GM12872 (cell line): ENCODE data around the gene CTRB1.

Experiments
- CTCF ChIP-seq: IDR thresholded peaks from 3 replicates; pipeline ENCODE4 v1.5.1; 2011; ENCODE audit warnings: low read depth, mild to moderate bottlenecking, low read length, moderate library complexity; ENCODE audit not compliant: insufficient read depth

CTRB1 gene

DNA sequence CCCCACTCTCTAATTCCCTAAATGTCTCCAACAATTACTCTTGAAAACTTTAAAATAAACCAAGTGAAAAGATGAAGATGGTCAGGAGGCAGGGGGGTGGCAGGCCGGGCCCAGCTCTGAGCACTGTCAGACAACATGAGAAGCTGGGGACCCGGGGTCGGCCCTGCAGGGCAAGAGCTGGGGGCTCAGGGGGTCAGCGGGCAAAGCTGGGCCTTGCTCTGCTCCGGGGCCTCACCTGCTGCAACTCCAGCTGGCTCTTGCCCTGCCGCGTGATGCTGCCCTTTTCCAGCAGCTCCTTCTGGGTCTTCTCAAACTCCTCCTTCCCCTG, 14.8 kb downstream of the CTRB1 start:
- no peak for TF ChIP-seq CTCF

DNA sequence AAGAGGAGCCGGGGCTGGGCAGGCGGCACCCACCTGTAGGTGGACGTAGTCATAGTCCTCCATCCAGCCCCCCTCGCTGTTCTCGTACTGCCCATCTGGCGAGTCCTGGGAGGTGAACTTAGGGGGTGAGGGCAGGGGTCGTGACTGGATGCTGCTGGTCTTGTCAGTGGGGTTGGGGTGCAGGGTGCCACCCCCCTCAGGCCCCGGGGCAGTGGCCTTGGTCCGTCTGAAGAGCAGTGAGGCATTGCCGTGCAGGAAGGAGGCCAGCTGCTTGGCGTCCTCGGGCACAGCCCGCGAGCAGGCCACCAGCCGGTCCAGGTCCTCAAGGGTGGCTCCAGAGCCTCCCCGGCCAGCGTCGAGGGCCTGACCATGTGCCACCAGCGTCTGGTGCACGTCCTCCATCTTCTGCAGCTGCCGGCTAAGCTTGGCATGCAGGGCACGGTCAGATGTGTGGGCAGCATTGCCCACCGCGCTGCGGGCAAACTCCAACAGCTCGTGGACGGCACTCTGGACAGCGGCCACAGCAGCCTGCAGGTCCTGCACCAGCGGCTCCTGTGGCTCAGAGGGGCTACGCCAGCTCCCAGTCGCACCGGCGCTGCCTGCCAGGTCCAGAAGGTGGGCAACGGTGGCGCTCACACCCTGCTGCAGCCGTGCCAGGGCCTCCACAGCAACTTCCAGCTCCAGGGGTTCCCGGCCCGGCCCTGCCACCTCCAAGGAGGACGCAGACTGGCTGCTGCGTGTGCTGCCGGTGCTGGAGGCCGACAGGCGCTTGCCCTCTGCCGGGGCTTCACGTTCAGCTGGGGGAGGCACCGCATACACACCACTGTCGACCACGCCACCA, 16.3 kb downstream of the CTRB1 start:
- TF ChIP-seq CTCF = no peak

GRCh38 chr16:75235721-75236193, 17.0 kb downstream of the CTRB1 start:
- TF ChIP-seq CTCF = no peak

DNA sequence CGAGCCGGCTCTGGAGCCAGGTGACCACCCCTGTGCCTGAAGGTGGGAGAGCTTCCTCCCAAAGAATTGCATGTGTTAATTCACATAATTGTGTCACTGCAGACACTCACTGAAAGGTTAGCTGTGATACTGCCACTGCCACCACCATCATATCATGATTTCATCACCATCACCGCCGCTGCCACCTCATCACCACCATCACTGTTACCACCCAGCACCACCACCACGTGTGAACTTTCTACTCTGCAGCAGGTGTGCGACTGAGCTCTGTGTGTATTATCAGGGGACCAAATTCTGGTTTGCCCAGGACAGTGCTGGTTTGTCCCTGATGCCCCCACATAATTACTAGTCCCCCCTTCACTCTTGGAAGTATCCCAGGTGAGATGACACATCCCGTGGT, 17.4 kb downstream of the CTRB1 start:
- no peak for TF ChIP-seq CTCF

DNA sequence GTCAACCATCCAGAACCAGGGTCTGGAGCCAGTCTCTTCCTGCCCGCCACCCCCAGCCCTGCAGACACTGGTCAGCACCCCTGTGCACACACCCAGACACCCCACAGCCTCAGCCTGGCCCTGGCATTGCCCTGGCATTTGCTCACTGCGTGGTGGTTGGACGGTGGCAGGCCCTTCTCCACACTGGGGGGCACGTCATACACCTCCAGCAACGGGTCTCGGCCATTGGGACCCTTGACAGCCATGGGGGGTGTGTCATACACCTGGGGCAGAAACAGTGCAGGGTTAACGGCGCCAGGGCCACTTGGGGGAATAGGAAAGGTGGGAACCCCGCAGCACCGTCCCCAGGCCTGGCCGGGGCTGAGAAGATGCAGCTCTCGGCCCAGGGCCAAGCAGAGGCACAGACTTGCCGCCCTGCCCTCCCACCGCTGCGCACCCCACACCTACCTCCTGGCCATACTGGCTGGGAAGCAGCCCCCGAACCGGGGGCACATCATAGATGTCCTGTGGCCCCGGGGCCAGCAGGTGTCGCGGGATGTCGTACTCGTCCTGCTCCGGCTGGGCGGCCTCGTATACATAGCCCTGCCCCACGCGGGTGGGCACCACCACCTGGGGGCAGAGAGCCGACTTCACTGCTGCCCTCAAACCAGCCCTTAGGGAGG, 18.1 kb downstream of the CTRB1 start:
- no peak for TF ChIP-seq CTCF

DNA sequence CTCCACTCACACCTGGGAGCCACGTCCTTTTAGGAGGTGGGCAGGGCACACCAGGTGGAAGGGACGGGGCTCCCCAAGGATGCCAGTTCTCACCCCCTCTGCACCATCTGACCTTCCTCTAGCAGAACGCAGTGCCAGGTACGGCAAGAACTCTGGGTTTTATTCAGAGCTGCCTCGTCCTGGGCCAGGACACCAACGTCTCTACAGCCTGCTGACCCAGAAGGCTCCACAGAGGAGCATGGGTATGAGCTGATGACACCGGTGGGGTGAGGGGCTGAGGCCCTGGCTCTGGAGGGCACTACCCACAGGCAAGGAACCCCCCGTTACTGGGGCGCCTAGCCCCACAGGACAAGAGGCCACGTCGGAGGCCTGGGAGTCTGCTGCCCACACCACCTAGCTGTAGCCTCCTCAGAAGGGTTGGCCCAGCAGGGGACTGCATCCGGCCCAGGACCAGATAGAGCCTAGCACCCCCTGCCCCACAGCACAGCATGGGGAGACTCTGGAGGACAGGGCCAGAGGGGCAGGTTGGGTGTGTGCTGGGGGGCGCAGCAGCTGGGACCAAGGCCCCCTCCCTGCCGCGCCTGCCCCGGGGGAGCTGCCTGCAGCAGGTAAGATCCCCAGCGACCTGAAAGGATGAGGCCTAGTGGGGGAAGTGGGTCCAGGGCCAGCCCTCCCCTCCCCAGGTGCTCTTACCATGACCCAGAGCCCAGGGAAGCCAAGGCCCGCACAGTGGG, 18.8 kb downstream of the CTRB1 start:
- no peak for TF ChIP-seq CTCF

DNA sequence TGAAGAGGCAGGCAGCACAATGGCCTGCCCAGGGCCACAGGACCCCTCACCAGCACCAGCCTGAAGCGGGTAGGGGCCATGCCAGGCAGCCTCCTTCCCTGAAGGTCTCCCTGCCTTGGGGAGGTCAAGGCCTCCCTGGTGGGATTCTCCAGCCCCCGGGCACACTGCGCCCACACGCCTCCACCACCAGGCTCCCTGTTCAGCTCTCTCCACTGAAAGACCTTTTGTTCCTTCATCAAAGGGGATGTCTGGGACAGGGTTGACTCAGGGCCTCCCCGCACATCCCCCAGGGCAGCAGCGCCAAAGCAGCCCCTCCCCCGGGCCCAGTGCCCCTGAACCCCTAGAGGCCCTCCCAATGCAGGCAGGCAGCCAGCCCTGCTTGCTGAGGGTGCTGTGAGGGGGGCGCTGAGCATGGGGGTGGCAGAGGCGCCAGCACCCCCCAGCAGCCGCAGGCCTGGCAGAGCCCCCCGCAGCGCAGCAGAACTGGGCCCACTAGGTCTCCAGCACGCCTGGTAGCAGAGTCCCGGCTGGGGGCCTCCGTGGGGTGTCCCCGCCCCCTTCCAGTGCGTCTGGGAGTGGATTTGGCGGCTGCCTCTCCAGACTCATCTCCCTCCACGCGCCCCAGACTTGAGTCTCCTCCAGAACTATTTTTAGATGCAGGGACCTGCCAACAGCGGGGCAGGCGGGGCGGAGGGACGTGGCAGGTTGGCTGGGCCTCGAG, 19.5 kb downstream of the CTRB1 start:
- no peak for TF ChIP-seq CTCF
